K562 (cell line): ENCODE data around the gene SMAD4. TPM values are rescaled to one million over a fixed set of nuclear protein-coding genes. Genes with fewer than 3 reads are reported as not detected.

Source experiments
- HMGN3 ChIP-seq: IDR thresholded peaks from 2 replicates; pipeline ENCODE4 v1.6.1; 2011; ENCODE audit warnings: borderline replicate concordance, low read depth, mild to moderate bottlenecking, mixed read lengths, low read length; ENCODE audit not compliant: insufficient read length; ENCODE audit errors: extremely low read depth
- NFRKB ChIP-seq: fragments of 450-650 bp; IDR thresholded peaks from 2 replicates; pipeline ENCODE4 v1.6.1; 2016; ENCODE audit warnings: low read depth
- RCOR1 ChIP-seq, 2 experiments: IDR thresholded peaks; 2 replicates each; pipeline ENCODE4 v1.6.1; 2012; ENCODE audit warnings: low read depth in 2 of 2, low read length in 2 of 2, borderline replicate concordance in 1 of 2, improper control_type of control experiment in 1 of 2
- RNF2 ChIP-seq: sonication (generic); IDR thresholded peaks from 2 replicates; pipeline ENCODE4 v1.6.1; 2016
- SIN3B ChIP-seq: fragments of 450-650 bp; IDR thresholded peaks from 2 replicates; pipeline ENCODE4 v1.6.1; 2017; ENCODE audit warnings: low read depth, mild to moderate bottlenecking, moderate library complexity
- ZBTB1 ChIP-seq: sonication (generic); formaldehyde crosslinking; IDR thresholded peaks from 2 replicates; pipeline ENCODE4 v1.8.1; 2023; ENCODE audit warnings: missing genetic modification reagents, low read depth, mild to moderate bottlenecking, borderline replicate concordance
- ZC3H11A ChIP-seq: IDR thresholded peaks from 2 replicates; pipeline ENCODE4 v1.6.1; 2012; ENCODE audit warnings: low read depth, low read length, improper control_type of control experiment
- ZNF146 ChIP-seq: IDR thresholded peaks from one replicate; pipeline ENCODE4 v1.6.1; 2018; ENCODE audit warnings: missing compliant biosample characterization; ENCODE audit not compliant: unreplicated experiment
- ZNF589 ChIP-seq: fragments of 200-800 bp; sonication (Bioruptor generic); IDR thresholded peaks from 2 replicates; pipeline ENCODE4 v1.6.1; 2016; ENCODE audit warnings: low read depth, missing genetic modification characterization, missing compliant biosample characterization
- ZNF76 ChIP-seq: fragments of 250-450 bp; sonication (Bioruptor Pico); IDR thresholded peaks from 2 replicates; pipeline ENCODE4 v1.4.0; 2020; ENCODE audit warnings: mild to moderate bottlenecking, moderate library complexity, borderline replicate concordance
- polyA plus RNA-seq, 8 experiments: library from polyadenylated mRNA; depleted of rRNA in 4 of 8; stranded (reverse) in 5 of 8; unstranded in 3 of 8; fragments of >200 nt; fragmentation: Nextera tagmentation in 2 of 8; fragmentation: Illumina TruSeq in 1 of 8; extraction: Ambion mirVana in 2 of 8; extraction: Trizol in 1 of 8; gene quantifications; 2 replicates each; pipeline versions ENCODE4 v1.2.1 to v1.2.3, GENCODE V29; 2011 to 2014; ENCODE audit warnings: inconsistent platforms in 1 of 8, missing spikeins in 1 of 8
- total RNA-seq, 7 experiments: library from RNA; depleted of rRNA in 6 of 7; stranded (reverse); fragments of >200 nt in 6 of 7; fragmentation: Illumina TruSeq in 2 of 7; extraction: Trizol in 2 of 7; gene quantifications; 2 replicates each; pipeline versions ENCODE4 v1.2.1 to v1.2.3, GENCODE V29; 2011 to 2021; ENCODE audit warnings: low replicate concordance in 1 of 7
- TF ChIP-seq, protein P1 (sequence below): fragments of 450-650 bp; IDR thresholded peaks from 2 replicates; pipeline ENCODE4 v1.6.1; 2016; ENCODE audit warnings: mild to moderate bottlenecking, moderate library complexity
- TF ChIP-seq, protein P2 (sequence below): fragments of 250-450 bp; sonication (Bioruptor Pico); IDR thresholded peaks from 2 replicates; pipeline ENCODE4 v1.8.0; 2021; ENCODE audit warnings: borderline replicate concordance, mild to moderate bottlenecking, moderate library complexity; ENCODE audit not compliant: poor library complexity, severe bottlenecking
- TF ChIP-seq, protein P3 (sequence below): fragments of 450-650 bp; IDR thresholded peaks from 2 replicates; pipeline ENCODE4 v1.6.1; 2016; ENCODE audit warnings: antibody characterized with exemption

SMAD4 gene
- total and polyA plus RNA-seq, 9 of the 15 experiments (the other 6 are each of a cell fraction or from before 2014, with no cell fraction given): 5.7 to 55.0 (median 39.4) TPM

DNA sequence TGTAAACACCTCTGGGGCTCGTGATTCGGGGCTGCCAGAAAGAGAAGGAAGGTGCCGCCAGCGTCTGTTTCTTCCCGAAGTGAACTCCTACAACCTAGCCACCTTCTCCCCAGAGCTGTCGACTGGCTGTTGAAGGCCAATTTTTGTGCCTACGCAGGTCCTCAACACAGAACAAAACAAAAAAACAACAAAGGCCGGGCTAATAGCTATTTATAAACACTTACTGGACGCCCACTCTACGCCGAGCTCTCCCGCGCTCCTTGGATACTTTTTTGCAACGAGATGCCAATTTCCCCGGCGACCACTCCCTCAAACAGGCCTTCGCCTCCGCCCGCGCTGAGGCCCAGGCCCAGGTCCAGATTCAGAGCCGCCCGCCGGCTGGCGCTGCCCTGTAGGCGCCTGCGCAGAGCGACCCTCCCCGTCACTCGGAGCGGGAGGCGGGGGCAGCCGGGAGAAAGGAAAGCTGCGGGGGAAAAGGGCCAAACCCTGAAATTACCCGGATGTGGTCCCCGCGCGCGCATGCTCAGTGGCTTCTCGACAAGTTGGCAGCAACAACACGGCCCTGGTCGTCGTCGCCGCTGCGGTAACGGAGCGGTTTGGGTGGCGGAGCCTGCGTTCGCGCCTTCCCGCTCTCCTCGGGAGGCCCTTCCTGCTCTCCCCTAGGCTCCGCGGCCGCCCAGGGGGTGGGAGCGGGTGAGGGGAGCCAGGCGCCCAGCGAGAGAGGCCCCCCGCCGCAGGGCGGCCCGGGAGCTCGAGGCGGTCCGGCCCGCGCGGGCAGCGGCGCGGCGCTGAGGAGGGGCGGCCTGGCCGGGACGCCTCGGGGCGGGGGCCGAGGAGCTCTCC lies at the start of gene SMAD4 (continued):
- TF ChIP-seq, protein P1, sequence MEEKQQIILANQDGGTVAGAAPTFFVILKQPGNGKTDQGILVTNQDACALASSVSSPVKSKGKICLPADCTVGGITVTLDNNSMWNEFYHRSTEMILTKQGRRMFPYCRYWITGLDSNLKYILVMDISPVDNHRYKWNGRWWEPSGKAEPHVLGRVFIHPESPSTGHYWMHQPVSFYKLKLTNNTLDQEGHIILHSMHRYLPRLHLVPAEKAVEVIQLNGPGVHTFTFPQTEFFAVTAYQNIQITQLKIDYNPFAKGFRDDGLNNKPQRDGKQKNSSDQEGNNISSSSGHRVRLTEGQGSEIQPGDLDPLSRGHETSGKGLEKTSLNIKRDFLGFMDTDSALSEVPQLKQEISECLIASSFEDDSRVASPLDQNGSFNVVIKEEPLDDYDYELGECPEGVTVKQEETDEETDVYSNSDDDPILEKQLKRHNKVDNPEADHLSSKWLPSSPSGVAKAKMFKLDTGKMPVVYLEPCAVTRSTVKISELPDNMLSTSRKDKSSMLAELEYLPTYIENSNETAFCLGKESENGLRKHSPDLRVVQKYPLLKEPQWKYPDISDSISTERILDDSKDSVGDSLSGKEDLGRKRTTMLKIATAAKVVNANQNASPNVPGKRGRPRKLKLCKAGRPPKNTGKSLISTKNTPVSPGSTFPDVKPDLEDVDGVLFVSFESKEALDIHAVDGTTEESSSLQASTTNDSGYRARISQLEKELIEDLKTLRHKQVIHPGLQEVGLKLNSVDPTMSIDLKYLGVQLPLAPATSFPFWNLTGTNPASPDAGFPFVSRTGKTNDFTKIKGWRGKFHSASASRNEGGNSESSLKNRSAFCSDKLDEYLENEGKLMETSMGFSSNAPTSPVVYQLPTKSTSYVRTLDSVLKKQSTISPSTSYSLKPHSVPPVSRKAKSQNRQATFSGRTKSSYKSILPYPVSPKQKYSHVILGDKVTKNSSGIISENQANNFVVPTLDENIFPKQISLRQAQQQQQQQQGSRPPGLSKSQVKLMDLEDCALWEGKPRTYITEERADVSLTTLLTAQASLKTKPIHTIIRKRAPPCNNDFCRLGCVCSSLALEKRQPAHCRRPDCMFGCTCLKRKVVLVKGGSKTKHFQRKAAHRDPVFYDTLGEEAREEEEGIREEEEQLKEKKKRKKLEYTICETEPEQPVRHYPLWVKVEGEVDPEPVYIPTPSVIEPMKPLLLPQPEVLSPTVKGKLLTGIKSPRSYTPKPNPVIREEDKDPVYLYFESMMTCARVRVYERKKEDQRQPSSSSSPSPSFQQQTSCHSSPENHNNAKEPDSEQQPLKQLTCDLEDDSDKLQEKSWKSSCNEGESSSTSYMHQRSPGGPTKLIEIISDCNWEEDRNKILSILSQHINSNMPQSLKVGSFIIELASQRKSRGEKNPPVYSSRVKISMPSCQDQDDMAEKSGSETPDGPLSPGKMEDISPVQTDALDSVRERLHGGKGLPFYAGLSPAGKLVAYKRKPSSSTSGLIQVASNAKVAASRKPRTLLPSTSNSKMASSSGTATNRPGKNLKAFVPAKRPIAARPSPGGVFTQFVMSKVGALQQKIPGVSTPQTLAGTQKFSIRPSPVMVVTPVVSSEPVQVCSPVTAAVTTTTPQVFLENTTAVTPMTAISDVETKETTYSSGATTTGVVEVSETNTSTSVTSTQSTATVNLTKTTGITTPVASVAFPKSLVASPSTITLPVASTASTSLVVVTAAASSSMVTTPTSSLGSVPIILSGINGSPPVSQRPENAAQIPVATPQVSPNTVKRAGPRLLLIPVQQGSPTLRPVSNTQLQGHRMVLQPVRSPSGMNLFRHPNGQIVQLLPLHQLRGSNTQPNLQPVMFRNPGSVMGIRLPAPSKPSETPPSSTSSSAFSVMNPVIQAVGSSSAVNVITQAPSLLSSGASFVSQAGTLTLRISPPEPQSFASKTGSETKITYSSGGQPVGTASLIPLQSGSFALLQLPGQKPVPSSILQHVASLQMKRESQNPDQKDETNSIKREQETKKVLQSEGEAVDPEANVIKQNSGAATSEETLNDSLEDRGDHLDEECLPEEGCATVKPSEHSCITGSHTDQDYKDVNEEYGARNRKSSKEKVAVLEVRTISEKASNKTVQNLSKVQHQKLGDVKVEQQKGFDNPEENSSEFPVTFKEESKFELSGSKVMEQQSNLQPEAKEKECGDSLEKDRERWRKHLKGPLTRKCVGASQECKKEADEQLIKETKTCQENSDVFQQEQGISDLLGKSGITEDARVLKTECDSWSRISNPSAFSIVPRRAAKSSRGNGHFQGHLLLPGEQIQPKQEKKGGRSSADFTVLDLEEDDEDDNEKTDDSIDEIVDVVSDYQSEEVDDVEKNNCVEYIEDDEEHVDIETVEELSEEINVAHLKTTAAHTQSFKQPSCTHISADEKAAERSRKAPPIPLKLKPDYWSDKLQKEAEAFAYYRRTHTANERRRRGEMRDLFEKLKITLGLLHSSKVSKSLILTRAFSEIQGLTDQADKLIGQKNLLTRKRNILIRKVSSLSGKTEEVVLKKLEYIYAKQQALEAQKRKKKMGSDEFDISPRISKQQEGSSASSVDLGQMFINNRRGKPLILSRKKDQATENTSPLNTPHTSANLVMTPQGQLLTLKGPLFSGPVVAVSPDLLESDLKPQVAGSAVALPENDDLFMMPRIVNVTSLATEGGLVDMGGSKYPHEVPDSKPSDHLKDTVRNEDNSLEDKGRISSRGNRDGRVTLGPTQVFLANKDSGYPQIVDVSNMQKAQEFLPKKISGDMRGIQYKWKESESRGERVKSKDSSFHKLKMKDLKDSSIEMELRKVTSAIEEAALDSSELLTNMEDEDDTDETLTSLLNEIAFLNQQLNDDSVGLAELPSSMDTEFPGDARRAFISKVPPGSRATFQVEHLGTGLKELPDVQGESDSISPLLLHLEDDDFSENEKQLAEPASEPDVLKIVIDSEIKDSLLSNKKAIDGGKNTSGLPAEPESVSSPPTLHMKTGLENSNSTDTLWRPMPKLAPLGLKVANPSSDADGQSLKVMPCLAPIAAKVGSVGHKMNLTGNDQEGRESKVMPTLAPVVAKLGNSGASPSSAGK: peak; percentile 59
- TF ChIP-seq RNF2: no peak; the same call in 1 of the 2 replicates
- no peak for TF ChIP-seq ZC3H11A
- TF ChIP-seq SIN3B: peak; percentile 58; the same call in 1 of the 2 replicates
- TF ChIP-seq ZNF589: peak; percentile 65; the same call in 1 of the 2 replicates
- TF ChIP-seq, protein P2, sequence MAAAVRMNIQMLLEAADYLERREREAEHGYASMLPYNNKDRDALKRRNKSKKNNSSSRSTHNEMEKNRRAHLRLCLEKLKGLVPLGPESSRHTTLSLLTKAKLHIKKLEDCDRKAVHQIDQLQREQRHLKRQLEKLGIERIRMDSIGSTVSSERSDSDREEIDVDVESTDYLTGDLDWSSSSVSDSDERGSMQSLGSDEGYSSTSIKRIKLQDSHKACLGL: no peak
- TF ChIP-seq RCOR1 (IDR thresholded peaks at IDR 0.05; ENCODE audit: borderline replicate concordance in 1 of 2, low read depth in 2 of 2, low read length in 2 of 2): 0 out of 4 replicates have a peak, but pooled peaks of 1 of the 2 experiments have one; percentile 9
- TF ChIP-seq ZBTB1 (CRISPR knock-in tag): peak; percentile 75; the same call in 1 of the 2 replicates
- no peak for TF ChIP-seq NFRKB
- TF ChIP-seq HMGN3: peak; percentile 40
- no peak for TF ChIP-seq ZNF146 (CRISPR knock-in tag)
- TF ChIP-seq ZNF76 (CRISPR knock-in tag): 0 out of 2 replicates have a peak, but pooled peaks have one; percentile 29
- TF ChIP-seq, protein P3, sequence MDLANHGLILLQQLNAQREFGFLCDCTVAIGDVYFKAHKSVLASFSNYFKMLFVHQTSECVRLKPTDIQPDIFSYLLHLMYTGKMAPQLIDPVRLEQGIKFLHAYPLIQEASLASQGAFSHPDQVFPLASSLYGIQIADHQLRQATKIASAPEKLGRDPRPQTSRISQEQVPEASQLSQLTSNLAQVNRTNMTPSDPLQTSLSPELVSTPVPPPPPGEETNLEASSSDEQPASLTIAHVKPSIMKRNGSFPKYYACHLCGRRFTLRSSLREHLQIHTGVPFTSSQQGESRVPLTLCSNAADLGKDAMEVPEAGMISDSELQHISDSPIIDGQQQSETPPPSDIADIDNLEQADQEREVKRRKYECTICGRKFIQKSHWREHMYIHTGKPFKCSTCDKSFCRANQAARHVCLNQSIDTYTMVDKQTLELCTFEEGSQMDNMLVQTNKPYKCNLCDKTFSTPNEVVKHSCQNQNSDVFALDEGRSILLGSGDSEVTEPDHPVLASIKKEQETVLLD: peak; percentile 93
